Esophagus squamous epithelium (tissue), 4 donors: ENCODE data around the gene GPR68.

Experiments
- POLR2A ChIP-seq, 4 donors: fragments of 450-650 bp; IDR thresholded peaks; one replicate each; pipeline ENCODE4 v1.6.1; 2017; ENCODE audit warnings: antibody characterized with exemption in 4 of 4, mild to moderate bottlenecking in 4 of 4, moderate library complexity in 3 of 4
- TF ChIP-seq, protein P1 (sequence below), 6 experiments: fragments of 450-650 bp in 4 of 6; fragments of 200-600 bp in 2 of 6; sonication (generic) in 2 of 6; IDR thresholded peaks; one replicate each; pipeline ENCODE4 v1.5.1; 2016 to 2019; ENCODE audit warnings: antibody characterized with exemption in 6 of 6, mild to moderate bottlenecking in 4 of 6, moderate library complexity in 4 of 6

DNA sequence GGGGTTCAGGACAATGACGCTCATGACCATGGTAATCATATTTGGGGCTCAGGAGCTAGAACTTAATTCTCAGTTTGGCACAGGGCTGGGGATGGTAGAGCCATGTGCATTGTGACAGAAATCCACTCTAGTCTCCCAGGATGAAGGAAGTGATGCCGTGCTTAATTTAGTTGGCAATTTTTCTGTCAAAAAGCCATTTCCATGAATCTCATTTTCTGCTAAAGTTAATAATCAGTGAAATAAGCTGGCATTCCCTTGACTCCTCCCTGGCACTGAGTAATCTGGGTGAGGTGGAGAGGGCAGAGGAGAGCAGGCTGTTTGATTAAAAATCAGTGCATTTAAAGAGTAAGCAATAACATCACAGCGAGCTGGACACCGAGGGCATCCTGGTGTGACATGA lies 45.0 kb upstream of the GPR68 start:
- TF ChIP-seq, protein P1, sequence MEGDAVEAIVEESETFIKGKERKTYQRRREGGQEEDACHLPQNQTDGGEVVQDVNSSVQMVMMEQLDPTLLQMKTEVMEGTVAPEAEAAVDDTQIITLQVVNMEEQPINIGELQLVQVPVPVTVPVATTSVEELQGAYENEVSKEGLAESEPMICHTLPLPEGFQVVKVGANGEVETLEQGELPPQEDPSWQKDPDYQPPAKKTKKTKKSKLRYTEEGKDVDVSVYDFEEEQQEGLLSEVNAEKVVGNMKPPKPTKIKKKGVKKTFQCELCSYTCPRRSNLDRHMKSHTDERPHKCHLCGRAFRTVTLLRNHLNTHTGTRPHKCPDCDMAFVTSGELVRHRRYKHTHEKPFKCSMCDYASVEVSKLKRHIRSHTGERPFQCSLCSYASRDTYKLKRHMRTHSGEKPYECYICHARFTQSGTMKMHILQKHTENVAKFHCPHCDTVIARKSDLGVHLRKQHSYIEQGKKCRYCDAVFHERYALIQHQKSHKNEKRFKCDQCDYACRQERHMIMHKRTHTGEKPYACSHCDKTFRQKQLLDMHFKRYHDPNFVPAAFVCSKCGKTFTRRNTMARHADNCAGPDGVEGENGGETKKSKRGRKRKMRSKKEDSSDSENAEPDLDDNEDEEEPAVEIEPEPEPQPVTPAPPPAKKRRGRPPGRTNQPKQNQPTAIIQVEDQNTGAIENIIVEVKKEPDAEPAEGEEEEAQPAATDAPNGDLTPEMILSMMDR (IDR thresholded peaks at IDR 0.05) = no peak
- TF ChIP-seq POLR2A (IDR thresholded peaks at IDR 0.05) = no peak
